ENCODE results near the gene SHISA9.

DNA sequence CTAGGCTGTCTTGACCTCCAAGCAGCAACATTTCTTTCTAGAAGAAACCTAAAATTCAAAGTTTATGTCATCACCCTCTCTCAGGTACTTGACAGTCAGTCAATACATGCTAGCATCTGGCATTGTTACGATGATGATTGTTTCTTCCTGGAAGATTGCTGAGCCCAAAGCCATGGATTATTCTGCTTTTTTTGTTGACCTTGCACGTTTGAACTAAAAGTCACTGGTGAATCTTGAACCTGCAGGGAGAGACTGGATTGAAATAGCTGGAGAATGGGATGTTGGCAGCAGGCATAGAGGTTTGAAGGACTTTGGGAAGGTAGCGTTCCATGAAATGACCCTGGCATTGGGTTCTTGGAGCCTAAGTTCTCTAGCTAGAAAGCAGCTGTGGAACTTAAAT is 42.9 kb downstream of the SHISA9 start:
- TF ChIP-seq, protein P1, sequence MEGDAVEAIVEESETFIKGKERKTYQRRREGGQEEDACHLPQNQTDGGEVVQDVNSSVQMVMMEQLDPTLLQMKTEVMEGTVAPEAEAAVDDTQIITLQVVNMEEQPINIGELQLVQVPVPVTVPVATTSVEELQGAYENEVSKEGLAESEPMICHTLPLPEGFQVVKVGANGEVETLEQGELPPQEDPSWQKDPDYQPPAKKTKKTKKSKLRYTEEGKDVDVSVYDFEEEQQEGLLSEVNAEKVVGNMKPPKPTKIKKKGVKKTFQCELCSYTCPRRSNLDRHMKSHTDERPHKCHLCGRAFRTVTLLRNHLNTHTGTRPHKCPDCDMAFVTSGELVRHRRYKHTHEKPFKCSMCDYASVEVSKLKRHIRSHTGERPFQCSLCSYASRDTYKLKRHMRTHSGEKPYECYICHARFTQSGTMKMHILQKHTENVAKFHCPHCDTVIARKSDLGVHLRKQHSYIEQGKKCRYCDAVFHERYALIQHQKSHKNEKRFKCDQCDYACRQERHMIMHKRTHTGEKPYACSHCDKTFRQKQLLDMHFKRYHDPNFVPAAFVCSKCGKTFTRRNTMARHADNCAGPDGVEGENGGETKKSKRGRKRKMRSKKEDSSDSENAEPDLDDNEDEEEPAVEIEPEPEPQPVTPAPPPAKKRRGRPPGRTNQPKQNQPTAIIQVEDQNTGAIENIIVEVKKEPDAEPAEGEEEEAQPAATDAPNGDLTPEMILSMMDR (IDR thresholded peaks at IDR 0.05) = no peak
- no peak for TF ChIP-seq POLR2AphosphoS5 (IDR thresholded peaks at IDR 0.05)

Data from prostate gland (tissue), 2 donors.